H1 (cell line): Measurements from ENCODE around the gene KCNT1. TPM values are rescaled to one million over a fixed set of nuclear protein-coding genes. Genes with fewer than 3 reads are reported as not detected.

Source experiments
- CTCF ChIA-PET: fragments of 300-600 bp; sonication (Branson Sonifier 250); formaldehyde crosslinking; loops from one replicate; lab custom pipeline; 2021; ENCODE audit not compliant: partially characterized antibody; lab: Charles Lee
- POLR2A ChIA-PET: fragments of 300-600 bp; sonication (Branson Sonifier 250); formaldehyde crosslinking; loops from one replicate; lab custom pipeline; 2021; ENCODE audit warnings: inconsistent platforms; ENCODE audit not compliant: partially characterized antibody; lab: Charles Lee
- DNase-seq, 2 experiments: peaks; one replicate each; pipeline versions ENCODE4 v3.0.0 to v3.0.0-alpha.2; 2010 to 2022; ENCODE audit warnings: low spot score in 2 of 2, low read depth in 1 of 2, mixed read lengths in 1 of 2
- FAIRE-seq: peaks from 2 replicates; lab custom pipeline; 2011; peaks lifted over from hg19 to GRCh38; lab: Jason Lieb, UNC
- H2AFZ ChIP-seq: 2 replicates; pipeline ENCODE4 v1.8.1; 2012; ENCODE audit warnings: low read length, inconsistent platforms
- H2AK5ac ChIP-seq: 2 replicates; pipeline ENCODE4 v1.6.1; 2013; ENCODE audit warnings: low read depth, low read length
- H2BK120ac ChIP-seq: replicated peaks from 2 replicates; pipeline ENCODE3; 2013; ENCODE audit warnings: low read depth, low read length, inconsistent platforms
- H2BK12ac ChIP-seq: 2 replicates; pipeline ENCODE4 v1.6.1; 2013; ENCODE audit warnings: low read depth, low read length
- H2BK15ac ChIP-seq: 2 replicates; pipeline ENCODE4 v1.6.1; 2013; ENCODE audit warnings: low read length
- H2BK20ac ChIP-seq: 2 replicates; pipeline ENCODE4 v1.6.1; 2013; ENCODE audit warnings: low read length
- H2BK5ac ChIP-seq: 2 replicates; pipeline ENCODE4 v1.6.1; 2013; ENCODE audit warnings: low read depth, low read length
- H3K14ac ChIP-seq: 2 replicates; pipeline ENCODE4 v1.6.1; 2013; ENCODE audit warnings: inconsistent platforms; ENCODE audit not compliant: insufficient read length
- H3K18ac ChIP-seq: 2 replicates; pipeline ENCODE4 v1.6.1; 2013; ENCODE audit warnings: low read length; ENCODE audit errors: extremely low read depth
- H3K23ac ChIP-seq: 2 replicates; pipeline ENCODE4 v1.6.1; 2013; ENCODE audit warnings: inconsistent platforms; ENCODE audit not compliant: insufficient read length
- H3K23me2 ChIP-seq: 2 replicates; pipeline ENCODE4 v1.6.1; 2013; ENCODE audit warnings: low read depth, low read length
- H3K27ac ChIP-seq: 2 replicates; pipeline ENCODE4 v1.6.1; 2011; ENCODE audit warnings: low read depth, low read length, inconsistent platforms
- H3K27me3 ChIP-seq, 4 experiments: replicated peaks in 1 of 4; 1 replicate in 1 of 4; 2 replicates in 3 of 4; pipeline versions ENCODE4 v1.6.1 to v1.8.1; 2011 to 2013; ENCODE audit warnings: low read length in 3 of 4, mild to moderate bottlenecking in 3 of 4, inconsistent platforms in 2 of 4, mixed read lengths in 2 of 4, moderate library complexity in 1 of 4; ENCODE audit not compliant: control insufficient read depth in 3 of 4, insufficient read depth in 3 of 4; ENCODE audit errors: extremely low read depth in 1 of 4
- H3K36me3 ChIP-seq, 4 experiments: 2 replicates each; pipeline versions ENCODE4 v1.6.1 to v1.8.1; 2011 to 2013; ENCODE audit warnings: mild to moderate bottlenecking in 4 of 4, low read length in 3 of 4, moderate library complexity in 2 of 4, control low read depth in 1 of 4, inconsistent platforms in 1 of 4; ENCODE audit not compliant: insufficient read depth in 4 of 4, control insufficient read depth in 2 of 4
- H3K4ac ChIP-seq: replicated peaks from 2 replicates; pipeline ENCODE3; 2013; ENCODE audit warnings: low read length, low read depth, mixed read lengths, inconsistent platforms; ENCODE audit not compliant: insufficient read length
- H3K4me1 ChIP-seq, 4 experiments: replicated peaks in 1 of 4; 1 replicate in 1 of 4; 2 replicates in 3 of 4; pipeline versions ENCODE4 v1.6.1 to v1.8.1; 2011 to 2013; ENCODE audit warnings: low read length in 3 of 4, inconsistent platforms in 2 of 4, mixed read lengths in 1 of 4; ENCODE audit not compliant: insufficient read depth in 4 of 4, control insufficient read depth in 3 of 4
- H3K4me2 ChIP-seq, 2 experiments: 2 replicates each; pipeline versions ENCODE4 v1.6.1 to v1.8.1; 2011 to 2013; ENCODE audit warnings: low read depth in 2 of 2, low read length in 2 of 2, control low read depth in 1 of 2, inconsistent platforms in 1 of 2, mild to moderate bottlenecking in 1 of 2; ENCODE audit not compliant: insufficient read depth in 1 of 2
- H3K4me3 ChIP-seq, 4 experiments: fragments of 200-600, 300-600 bp in 1 of 4; sonication (generic), shearing (Covaris generic), sonication (Bioruptor Twin) in 1 of 4; 2 replicates each; pipeline versions ENCODE4 v1.5.1 to v1.8.1; 2011 to 2016; ENCODE audit warnings: low read length in 4 of 4, low read depth in 3 of 4, control low read depth in 2 of 4, inconsistent platforms in 2 of 4, mild to moderate bottlenecking in 2 of 4, mixed read lengths in 1 of 4, moderate library complexity in 1 of 4; ENCODE audit not compliant: insufficient read depth in 2 of 4; ENCODE audit errors: extremely low read depth in 1 of 4
- H3K56ac ChIP-seq: replicated peaks from 2 replicates; pipeline ENCODE3; 2013; ENCODE audit warnings: low read depth, mild to moderate bottlenecking, mixed read lengths, low read length, inconsistent platforms; ENCODE audit not compliant: insufficient read length
- H3K79me1 ChIP-seq: 2 replicates; pipeline ENCODE4 v1.6.1; 2013; ENCODE audit warnings: low read depth, low read length, control low read depth
- H3K79me2 ChIP-seq, 2 experiments: 2 replicates each; pipeline versions ENCODE4 v1.6.1 to v1.8.1; 2012 to 2013; ENCODE audit warnings: low read length in 2 of 2, mild to moderate bottlenecking in 2 of 2, inconsistent platforms in 1 of 2; ENCODE audit not compliant: insufficient read depth in 2 of 2, control insufficient read depth in 1 of 2
- H3K9ac ChIP-seq, 4 experiments: replicated peaks in 1 of 4; 1 replicate in 1 of 4; 2 replicates in 3 of 4; pipeline versions ENCODE4 v1.6.1 to v1.8.1; 2011 to 2013; ENCODE audit warnings: low read depth in 3 of 4, low read length in 3 of 4, control low read depth in 2 of 4, mild to moderate bottlenecking in 2 of 4, moderate library complexity in 2 of 4, inconsistent platforms in 1 of 4; ENCODE audit errors: extremely low read depth in 1 of 4
- H3K9me3 ChIP-seq, 2 experiments: 2 replicates each; pipeline versions ENCODE4 v1.6.1 to v1.8.1; 2012 to 2013; ENCODE audit warnings: mild to moderate bottlenecking in 2 of 2, moderate library complexity in 2 of 2, control low read depth in 1 of 2, inconsistent platforms in 1 of 2, low read depth in 1 of 2, low read length in 1 of 2, mixed read lengths in 1 of 2; ENCODE audit not compliant: insufficient read depth in 2 of 2
- H4K20me1 ChIP-seq, 2 experiments: replicated peaks in 1 of 2; 2 replicates each; pipeline versions ENCODE3 to v1.8.1; 2011 to 2013; ENCODE audit warnings: inconsistent platforms in 2 of 2, low read length in 2 of 2, mild to moderate bottlenecking in 1 of 2; ENCODE audit not compliant: insufficient read depth in 2 of 2, control insufficient read depth in 1 of 2
- H4K5ac ChIP-seq: 2 replicates; pipeline ENCODE4 v1.6.1; 2013; ENCODE audit warnings: low read length, low read depth, mixed read lengths, inconsistent platforms; ENCODE audit not compliant: insufficient read length
- H4K8ac ChIP-seq: 2 replicates; pipeline ENCODE4 v1.8.0; 2013; ENCODE audit warnings: mild to moderate bottlenecking, moderate library complexity, low read length, inconsistent platforms; ENCODE audit not compliant: insufficient read depth; ENCODE audit errors: extremely low read depth
- H4K91ac ChIP-seq: replicated peaks from 2 replicates; pipeline ENCODE3; 2013; ENCODE audit warnings: low read length, mixed read lengths, inconsistent platforms; ENCODE audit not compliant: insufficient read length
- KDM4A ChIP-seq: IDR thresholded peaks from one replicate; pipeline ENCODE4 v1.7.1; 2012; ENCODE audit warnings: low read depth, mild to moderate bottlenecking, moderate library complexity, low read length, inconsistent platforms; ENCODE audit not compliant: severe bottlenecking
- POLR2A ChIP-seq, 2 experiments: IDR thresholded peaks; 1 replicate in 1 of 2; 2 replicates in 1 of 2; pipeline ENCODE4 v1.6.1; 2011; ENCODE audit warnings: low read depth in 2 of 2, low read length in 2 of 2, mild to moderate bottlenecking in 2 of 2; ENCODE audit errors: control extremely low read depth in 1 of 2
- TAF1 ChIP-seq: IDR thresholded peaks from 2 replicates; pipeline ENCODE4 v1.6.1; 2011; ENCODE audit warnings: mild to moderate bottlenecking, low read depth, low read length
- WGBS, 2 experiments: shearing (Covaris generic) in 1 of 2; methylation state at CpG; one replicate each; pipeline versions ENCODE4 v1.1.6 to v1.1.7; 2013 to 2015; ENCODE audit warnings: low lambda C conversion rate in 2 of 2, mixed read lengths in 2 of 2, inconsistent platforms in 1 of 2, low coverage in 1 of 2, missing lambda C conversion rate in 1 of 2; ENCODE audit not compliant: insufficient replicate concordance in 2 of 2, insufficient coverage in 1 of 2, insufficient read length in 1 of 2; ENCODE audit errors: extremely low coverage in 1 of 2, missing lambda C conversion rate in 1 of 2; 5-methylcytosine and 5-hydroxymethylcytosine counted together
- polyA plus RNA-seq, 7 experiments: library from polyadenylated mRNA; depleted of rRNA in 3 of 7; stranded (reverse) in 5 of 7; unstranded in 2 of 7; fragments of >200 nt in 5 of 7; fragments of 200-250 nt in 2 of 7; gene quantifications; 1 replicate in 5 of 7; 2 replicates in 1 of 7; 4 replicates in 1 of 7; pipeline versions ENCODE4 v1.2.1 to v1.2.3, GENCODE V29; 2011 to 2013; ENCODE audit warnings: missing spikeins in 2 of 7, mixed read lengths in 2 of 7
- total RNA-seq: library from RNA; stranded (reverse); fragmentation: NEBNext Ultra II Directional; extraction: Animal tissue kit (Norgen Biotek cat#: 25700); gene quantifications from 2 replicates; pipeline ENCODE4 v1.2.1, GENCODE V29; 2021

Gene KCNT1
- total and polyA plus RNA-seq, 2 of the 8 experiments (the other 6 are each of a cell fraction or from before 2014, with no cell fraction given): 0.13 to 0.20 TPM

DNA sequence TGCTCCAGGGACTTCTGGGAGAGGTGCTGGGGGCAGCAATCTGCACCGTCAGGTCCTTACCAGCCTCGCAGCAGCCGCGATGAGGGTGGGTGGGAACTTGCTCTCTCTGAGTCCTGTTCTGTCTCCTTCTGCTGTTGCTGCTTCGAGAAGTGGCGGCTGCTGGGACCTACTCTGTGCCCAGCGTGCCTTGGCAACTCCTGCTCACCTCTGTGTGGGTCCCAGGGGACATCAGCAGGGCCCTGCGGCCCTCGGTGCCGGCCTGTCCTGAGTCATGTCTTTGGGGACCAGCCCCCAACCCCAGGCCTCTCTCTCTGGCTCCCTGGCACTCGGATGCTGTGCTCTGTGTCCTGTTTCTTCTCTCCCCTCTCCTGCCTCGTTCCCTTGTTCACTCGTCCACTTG lies 49.5 kb downstream of the KCNT1 start:
- Histone ChIP-seq H2AK5ac (no peak overlapping the region), H3K18ac (no peak overlapping the region), H3K4me2 (no peak overlapping the region), H2BK12ac (no peak overlapping the region), H2BK5ac (no peak overlapping the region), H3K9ac (no peak overlapping the region), H3K79me2 (no peaks in the 10 kb centered on the region), H2BK120ac (no peak overlapping the region), H3K14ac (no peak overlapping the region), H3K23ac (no peak overlapping the region), H3K4me1 (no peaks in the 10 kb centered on the region), H3K4ac (no peak overlapping the region), H3K27me3 (no peaks in the 10 kb centered on the region), H4K20me1 (peaks cover 0 to 3% of the 10 kb centered on the region in 2 experiments), H4K91ac (no peak overlapping the region), H3K56ac (no peak overlapping the region), H4K8ac (no peak overlapping the region), H3K9me3 (0 out of 4 replicates have a peak, but pooled peaks cover 0 to 9% of the 10 kb centered on the region in 2 experiments), H2BK20ac (no peak overlapping the region), H3K79me1 (no peaks in the 10 kb centered on the region), H2BK15ac (no peak overlapping the region), H3K27ac (no peak overlapping the region), H3K36me3 (no peaks in the 10 kb centered on the region), H3K4me3 (no peak overlapping the region), H2AFZ (no peak overlapping the region), H4K5ac (no peak overlapping the region), H3K23me2 (peaks cover 8% of the 10 kb centered on the region; the same call in 1 of the 2 replicates)
- DNase-seq (no peak), FAIRE-seq (no peak)
- ChIA-PET CTCF (interaction anchor here (1.5 to 1.6 kb wide), 2 partner anchors 10 to 12 kb away, joined by 3 to 5 read pairs; no protein-coding TSS in a partner anchor), POLR2A (no interaction called here)
- WGBS, 2 experiments: 88% methylated on average over 12 of the region's 13 CpGs; no CpG with 5 or more reads in 1 of the 2 experiments
- TF ChIP-seq KDM4A (no peak), POLR2A (IDR thresholded peaks at IDR 0.05; ENCODE audit: control extremely low read depth in 1 of 2, low read depth in 2 of 2, low read length in 2 of 2) (no peak), TAF1 (no peak)
